ENCODE results near the gene TMEM130.
"Not testable (repeated sequence)": the region's sequence is repeated elsewhere in the genome, so short reads cannot be mapped to it uniquely, and the experiment has no call there.

The TMEM130 gene

DNA sequence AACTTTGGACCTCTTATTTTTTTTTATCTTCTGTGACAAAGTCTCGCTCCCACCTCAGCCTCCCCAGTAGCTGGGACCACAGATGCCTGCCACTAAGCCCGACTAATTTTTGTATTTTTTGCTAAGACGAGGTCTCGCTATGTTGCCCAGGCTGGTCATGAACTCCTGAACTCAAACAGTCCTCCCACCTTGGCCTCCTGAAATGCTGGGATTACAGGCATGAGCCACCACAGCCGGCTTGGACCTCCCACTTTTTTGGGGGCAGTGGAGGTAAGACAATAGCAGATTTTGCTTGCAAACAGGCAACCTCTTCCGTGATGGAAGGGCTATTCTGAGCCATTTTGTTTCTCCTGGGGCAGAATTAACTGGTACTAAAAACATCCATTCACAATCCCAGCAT, 7.3 kb upstream of the TMEM130 start:
- no peak for DNase-seq

DNA sequence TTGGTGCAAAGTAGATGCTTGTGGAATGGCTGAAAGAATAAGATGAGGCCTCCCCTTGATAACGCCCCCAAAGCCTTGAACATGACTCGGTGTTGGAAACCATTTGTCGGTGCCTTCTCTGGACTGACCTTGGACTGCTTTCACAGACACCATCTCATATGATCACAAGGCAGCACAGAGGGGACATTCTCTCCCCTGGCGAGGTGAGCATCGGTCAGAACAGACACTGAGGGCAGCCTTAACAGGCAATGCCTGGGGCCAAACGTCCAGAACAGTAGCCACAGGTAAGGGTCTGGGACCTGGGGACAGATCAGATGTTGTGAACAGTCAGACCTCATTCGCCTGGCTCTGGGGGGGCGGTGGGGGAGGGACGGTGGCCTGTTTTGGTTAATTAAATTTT, 5.7 kb upstream of the TMEM130 start:
- no peak for DNase-seq

DNA sequence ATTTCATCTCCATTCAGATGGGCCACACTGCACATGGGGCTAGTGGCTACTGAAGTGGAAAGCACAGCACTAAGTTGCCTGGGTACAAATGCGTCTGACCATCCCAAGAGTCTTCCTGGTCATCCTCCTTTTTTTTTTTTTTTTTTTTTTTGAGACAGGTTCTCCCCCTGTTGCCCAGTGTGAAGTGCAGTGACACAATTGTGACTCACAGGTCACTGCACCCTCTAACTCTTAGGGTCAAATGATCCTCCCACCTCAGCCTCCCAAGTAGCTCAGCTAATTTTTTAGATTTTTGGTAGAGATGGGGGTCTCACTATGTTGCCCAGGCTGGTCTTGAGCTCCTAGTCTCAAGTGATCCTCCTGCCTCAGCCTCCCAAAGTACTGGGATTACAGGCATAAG, 5.1 kb upstream of the TMEM130 start:
- DNase-seq: no peak

DNA sequence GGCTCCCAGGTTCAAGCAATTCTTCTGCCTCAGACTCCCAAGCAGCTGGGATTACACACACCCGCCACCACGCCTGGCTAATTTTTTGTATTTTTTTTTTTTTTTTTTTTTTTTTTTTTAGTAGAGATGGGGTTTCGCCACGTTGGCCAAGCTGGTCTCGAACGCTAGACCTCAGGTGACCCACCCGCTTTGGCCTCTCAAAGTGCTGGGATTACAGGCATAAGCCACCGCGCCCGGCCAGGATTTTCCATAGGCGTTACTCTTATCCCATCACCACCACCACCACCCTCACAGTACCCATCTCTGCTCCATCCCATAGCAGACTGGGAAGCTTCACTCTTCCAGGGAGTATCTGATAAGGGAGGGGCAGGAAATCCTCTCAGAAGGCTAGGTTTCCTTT, 3.8 kb upstream of the TMEM130 start:
- not testable (repeated sequence) for DNase-seq

DNA sequence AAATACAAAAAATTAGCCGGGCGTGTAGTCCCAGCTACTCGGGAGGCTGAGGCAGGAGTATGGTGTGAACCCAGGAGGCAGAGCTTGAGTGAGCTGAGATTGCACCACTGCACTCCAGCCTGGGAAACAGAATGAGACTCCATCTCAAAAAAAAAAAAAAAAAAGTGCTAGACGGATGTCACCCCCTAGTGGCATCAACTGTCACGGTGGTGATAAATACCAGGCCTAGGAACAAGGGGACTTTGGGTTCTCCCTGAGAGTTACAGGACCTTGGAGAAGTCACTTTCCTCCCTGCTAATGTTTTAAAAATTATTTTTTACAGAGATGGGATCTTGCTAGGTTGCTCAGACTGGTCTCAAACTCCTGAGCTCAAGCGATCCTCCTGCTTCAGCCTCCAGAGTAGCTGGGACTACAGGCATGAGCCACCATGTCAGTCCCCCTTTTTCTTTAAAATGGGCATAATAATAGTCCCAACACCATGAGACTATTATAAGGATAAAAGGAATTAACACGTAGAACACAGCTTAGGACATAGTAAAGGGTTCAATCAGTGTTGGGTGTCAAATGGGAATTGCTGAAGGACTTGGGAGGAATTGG, 2.6 kb upstream of the TMEM130 start:
- DNase-seq: no peak

GRCh38 chr7:98870807-98871491, 1.1 kb upstream of the TMEM130 start:
- DNase-seq: no peak

GRCh38 chr7:98870121-98870651, 372 bp upstream of the TMEM130 start:
- DNase-seq: peak; percentile 46

GRCh38 chr7:98869027-98869596, 702 bp downstream of the TMEM130 start:
- no peak for DNase-seq

GRCh38 chr7:98868450-98868849, 1.4 kb downstream of the TMEM130 start:
- DNase-seq: no peak

DNA sequence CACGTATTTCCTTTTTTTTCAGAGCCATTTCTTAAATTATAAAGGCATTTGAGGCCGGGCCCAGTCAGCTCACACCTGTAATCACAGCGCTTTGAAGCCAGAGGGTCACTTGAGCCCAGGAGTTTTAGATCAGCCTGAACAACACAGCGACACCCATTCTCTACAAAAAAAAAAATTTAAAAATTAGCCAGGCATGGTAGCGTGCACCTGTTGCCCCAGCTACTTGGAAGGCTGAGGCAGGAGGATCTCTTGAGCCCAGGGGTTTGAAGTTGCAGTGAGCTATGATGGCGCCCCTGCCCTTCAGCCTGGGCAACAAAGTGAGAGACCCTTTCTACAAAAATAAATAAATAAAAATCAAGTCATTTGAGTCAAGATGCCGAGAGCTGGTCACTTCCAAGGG, 3.0 kb downstream of the TMEM130 start:
- no peak for DNase-seq

DNA sequence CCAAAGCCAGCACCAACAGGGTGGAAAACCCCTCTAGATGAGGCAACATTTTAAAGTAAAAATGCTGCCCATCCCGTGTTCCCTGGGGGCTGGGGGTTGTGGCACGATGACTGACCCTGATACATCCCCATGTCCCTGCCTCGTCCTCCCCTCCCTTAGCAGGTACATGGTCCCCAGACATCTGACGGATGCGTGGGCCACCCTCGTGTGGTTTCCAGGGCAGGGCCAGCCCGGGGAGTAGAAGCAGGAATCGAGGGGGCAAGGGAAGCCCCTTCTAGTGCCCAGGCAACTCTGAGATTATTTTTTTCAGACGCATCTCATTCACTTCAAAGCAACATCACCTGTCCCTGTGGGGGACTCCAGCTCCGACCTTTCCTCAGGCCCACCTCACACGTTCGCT, 3.5 kb downstream of the TMEM130 start:
- DNase-seq: no peak

GRCh38 chr7:98864731-98865453, 4.9 kb downstream of the TMEM130 start:
- DNase-seq: no peak

GRCh38 chr7:98863601-98864000, 6.2 kb downstream of the TMEM130 start:
- no peak for DNase-seq

DNA sequence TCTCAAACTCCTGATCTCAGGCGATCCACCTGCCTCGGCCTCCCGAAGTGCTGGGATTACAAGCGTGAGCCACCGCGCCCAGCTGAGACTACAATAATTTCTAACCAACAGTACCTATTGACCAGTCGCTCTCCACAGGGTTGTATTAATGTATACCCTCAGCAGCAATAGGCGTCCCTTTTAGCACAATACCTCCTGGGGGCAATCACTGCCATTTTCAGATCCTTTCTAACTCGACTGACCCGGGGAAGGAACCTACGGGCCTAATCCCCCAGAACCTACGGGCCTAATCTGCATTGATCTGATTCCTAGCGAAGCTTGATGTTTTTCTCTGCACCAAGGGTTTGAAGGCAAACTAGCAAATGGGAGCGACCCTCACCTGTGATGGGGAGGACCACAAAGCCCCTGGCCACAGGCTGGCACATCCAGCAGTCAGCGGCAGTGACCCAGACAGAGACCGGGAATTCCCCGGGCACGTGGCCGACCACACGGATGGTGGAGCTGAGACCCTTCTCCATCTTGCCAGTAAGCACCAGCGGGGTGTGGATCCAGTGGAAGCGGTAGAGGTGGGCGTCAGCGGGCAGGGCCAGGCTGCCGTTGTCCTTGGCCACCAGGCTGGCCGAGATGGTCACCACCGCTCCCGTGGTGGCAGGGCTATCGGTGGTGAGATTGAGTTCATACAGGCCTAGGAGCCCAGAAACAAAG, 6.9 kb downstream of the TMEM130 start:
- no peak for DNase-seq

DNA sequence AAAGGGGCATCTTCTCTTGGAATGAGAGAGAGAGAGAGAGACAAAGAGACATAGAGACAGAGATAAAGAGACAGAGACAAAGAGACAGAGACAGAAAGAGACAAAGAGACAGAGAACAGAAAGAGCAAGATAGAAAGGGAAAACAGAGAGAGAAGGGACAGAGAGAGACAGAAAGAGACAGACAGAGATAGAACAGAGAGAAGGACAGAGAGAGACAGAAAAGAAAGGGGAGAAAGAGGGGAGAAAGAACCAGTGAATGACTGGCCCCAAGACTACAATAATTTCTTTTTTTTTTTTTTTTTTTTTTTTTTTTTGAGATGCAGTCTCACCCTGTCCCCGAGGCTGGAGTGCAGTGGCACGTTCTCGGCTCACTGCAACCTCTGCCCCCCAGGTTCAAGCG, 7.6 kb downstream of the TMEM130 start:
- no peak for DNase-seq

GRCh38 chr7:98860071-98860470, 9.7 kb downstream of the TMEM130 start:
- no peak for DNase-seq

- DNase-seq: no peak
Observed at GRCh38 chr7:98855610-98856422, 14.0 kb downstream of the TMEM130 start.

DNA sequence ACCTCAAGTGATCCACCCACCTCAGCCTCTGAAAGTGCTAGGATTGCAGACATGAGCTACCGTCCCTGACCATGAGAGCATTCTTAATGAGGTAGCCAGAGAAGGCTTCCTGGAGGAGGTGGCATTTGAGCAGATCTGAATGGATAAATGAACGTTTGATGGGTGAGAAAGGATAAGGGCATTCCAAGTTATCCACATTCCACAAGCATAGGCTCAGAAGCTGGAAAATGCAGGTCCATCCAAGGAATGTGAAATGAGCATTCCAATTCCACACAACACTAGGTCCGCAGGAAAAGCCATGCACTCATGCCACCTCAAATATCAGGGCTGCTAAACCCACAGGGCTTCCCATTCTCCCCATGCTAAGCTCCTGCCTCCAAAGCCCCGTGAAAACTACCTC, 17.0 kb downstream of the TMEM130 start:
- DNase-seq: peak; percentile 77

- no peak for DNase-seq
Observed at GRCh38 chr7:98848918-98849317, 20.9 kb downstream of the TMEM130 start.

- not testable (repeated sequence) for DNase-seq
Observed at GRCh38 chr7:98842552-98842951, 27.3 kb downstream of the TMEM130 start.

DNA sequence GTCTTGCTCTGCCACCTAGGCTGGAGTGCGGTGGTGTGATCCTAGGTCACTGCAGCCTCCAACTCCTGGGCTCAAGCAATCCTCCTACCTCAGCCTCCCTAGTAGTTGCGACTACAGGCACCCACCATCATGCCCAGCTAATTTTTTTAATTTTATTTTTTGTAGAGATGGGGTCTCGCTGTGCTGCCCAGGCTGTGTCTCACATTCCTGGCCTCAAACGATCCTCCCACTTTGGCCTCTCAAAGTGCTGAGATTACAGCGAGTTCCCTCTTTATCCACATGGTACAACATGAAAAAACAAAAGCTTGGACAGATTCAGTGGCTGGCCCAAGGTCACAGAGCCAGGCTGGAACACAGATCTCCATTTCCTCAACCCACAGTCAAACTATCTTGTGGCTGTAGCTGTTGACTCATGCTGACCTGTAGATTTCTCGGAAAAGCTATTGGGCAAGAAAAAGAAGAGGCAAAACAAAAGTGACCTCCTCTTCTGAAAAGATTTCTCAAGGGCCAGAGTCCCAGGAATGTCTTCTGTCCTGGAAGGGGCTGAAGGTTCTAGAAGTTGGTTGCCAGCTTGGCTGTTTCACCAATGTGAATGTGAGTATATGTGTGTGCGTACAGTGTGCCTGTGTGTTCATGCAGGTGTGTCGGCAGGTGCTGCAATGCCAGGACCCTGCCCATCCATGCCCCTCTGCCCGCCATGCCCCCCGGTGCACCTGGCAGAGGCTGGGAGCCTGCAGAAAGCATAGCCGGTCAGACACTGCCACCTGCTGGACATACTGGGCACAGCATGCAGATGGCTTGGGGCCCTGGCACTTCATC, 28.4 kb downstream of the TMEM130 start:
- DNase-seq: peak; percentile 64
